Measurements from ENCODE around the gene ADAMTS15. TPM values are rescaled to one million over a fixed set of nuclear protein-coding genes. Genes with fewer than 3 reads are reported as not detected.

The ADAMTS15 gene
- total and polyA plus RNA-seq, 10 of the 15 experiments (the other 5 are each of a cell fraction or from before 2014, with no cell fraction given): not detected

DNA sequence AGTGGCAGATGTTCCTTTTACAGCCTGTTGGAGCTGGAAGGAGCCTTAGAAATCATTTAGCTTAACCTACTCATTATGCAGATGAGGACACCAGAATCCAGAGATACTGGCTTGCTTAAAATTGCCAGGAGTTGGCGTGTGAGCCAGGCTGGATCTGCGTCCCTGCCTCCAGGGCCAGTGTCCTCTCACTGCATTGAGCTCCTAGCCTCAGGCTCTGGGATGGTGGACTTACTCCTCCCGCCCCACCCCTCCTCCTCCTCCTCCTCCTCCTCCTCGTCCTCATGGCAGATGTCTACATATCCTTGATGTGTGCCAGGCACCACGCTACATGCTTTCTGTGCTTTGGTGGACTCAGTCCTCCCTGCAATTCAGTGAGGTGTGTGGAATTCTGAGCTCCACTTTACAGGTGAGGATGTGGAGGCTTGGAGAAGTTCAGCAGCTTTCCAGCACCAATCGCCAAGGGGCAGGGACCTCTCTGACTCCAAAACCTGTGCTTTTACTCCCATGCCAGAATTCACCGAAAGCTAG lies 24.1 kb downstream of the ADAMTS15 start (continued):
- no peak for TF ChIP-seq CEBPB (IDR thresholded peaks at IDR 0.05; ENCODE audit: borderline replicate concordance in 1 of 2, low read depth in 2 of 2, low read length in 2 of 2)
- TF ChIP-seq NFXL1 (IDR thresholded peaks at IDR 0.05; ENCODE audit: borderline replicate concordance): no peak
- TF ChIP-seq JUND (IDR thresholded peaks at IDR 0.05; ENCODE audit: low read depth, low read length): no peak

DNA sequence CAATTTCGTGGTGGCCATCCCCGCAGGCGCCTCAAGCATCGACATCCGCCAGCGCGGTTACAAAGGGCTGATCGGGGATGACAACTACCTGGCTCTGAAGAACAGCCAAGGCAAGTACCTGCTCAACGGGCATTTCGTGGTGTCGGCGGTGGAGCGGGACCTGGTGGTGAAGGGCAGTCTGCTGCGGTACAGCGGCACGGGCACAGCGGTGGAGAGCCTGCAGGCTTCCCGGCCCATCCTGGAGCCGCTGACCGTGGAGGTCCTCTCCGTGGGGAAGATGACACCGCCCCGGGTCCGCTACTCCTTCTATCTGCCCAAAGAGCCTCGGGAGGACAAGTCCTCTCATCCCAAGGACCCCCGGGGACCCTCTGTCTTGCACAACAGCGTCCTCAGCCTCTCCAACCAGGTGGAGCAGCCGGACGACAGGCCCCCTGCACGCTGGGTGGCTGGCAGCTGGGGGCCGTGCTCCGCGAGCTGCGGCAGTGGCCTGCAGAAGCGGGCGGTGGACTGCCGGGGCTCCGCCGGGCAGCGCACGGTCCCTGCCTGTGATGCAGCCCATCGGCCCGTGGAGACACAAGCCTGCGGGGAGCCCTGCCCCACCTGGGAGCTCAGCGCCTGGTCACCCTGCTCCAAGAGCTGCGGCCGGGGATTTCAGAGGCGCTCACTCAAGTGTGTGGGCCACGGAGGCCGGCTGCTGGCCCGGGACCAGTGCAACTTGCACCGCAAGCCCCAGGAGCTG lies 24.8 kb downstream of the ADAMTS15 start:
- BruUV-seq (replicated peaks): no TSS peak
- intact Hi-C loops (cut with micrococcal nuclease; ENCODE audit: unreplicated experiment) (no loop called here), in situ Hi-C loops (cut with MboI) (no loop called here)
- no peak overlapping the region for H2AFZ ChIP-seq (ENCODE audit: control insufficient read depth, low read depth, low read length)
- 64% methylated on average over 51 of the region's 52 CpGs for WGBS (ENCODE audit: insufficient coverage, insufficient replicate concordance, low lambda C conversion rate, missing lambda C conversion rate)
- 0 out of 4 replicates have a peak, but pooled peaks cover 0 to 2% of the 10 kb centered on the region in 2 experiments for H3K27me3 ChIP-seq (replicated peaks in 1 of 2; ENCODE audit: control insufficient read depth in 2 of 2, insufficient read depth in 2 of 2, low read length in 1 of 2)
- no peaks in the 10 kb centered on the region for H3K4me1 ChIP-seq (ENCODE audit: control insufficient read depth, insufficient read depth, low read length)
- H3K79me2 ChIP-seq (ENCODE audit: control insufficient read depth, insufficient read depth, low read length): no peaks in the 10 kb centered on the region
- FAIRE-seq (no peak), ATAC-seq (no peak), DNase-seq (ENCODE audit: low read depth, low spot score) (no peak)
- no peak overlapping the region for H3K4me3 ChIP-seq
- ChIA-PET RAD21 (ENCODE audit: unreplicated experiment) (no interaction called here), POLR2A (no interaction called here), SMC1A (ENCODE audit: uncharacterized antibody, unreplicated experiment) (no interaction called here), CTCF (no interaction called here)
- no peak for TF ChIP-seq HCFC1 (IDR thresholded peaks at IDR 0.05; ENCODE audit: low read length)
- TF ChIP-seq STAT3 (IDR thresholded peaks at IDR 0.05; ENCODE audit: low read depth, low read length): no peak
- TF ChIP-seq NFIC (IDR thresholded peaks at IDR 0.05; ENCODE audit: low read depth, low read length): no peak
- TF ChIP-seq CREM (IDR thresholded peaks at IDR 0.05; ENCODE audit: low read depth): no peak
- no peak for TF ChIP-seq SMC3 (IDR thresholded peaks at IDR 0.05; ENCODE audit: borderline replicate concordance, low read length)
- TF ChIP-seq, protein P1, sequence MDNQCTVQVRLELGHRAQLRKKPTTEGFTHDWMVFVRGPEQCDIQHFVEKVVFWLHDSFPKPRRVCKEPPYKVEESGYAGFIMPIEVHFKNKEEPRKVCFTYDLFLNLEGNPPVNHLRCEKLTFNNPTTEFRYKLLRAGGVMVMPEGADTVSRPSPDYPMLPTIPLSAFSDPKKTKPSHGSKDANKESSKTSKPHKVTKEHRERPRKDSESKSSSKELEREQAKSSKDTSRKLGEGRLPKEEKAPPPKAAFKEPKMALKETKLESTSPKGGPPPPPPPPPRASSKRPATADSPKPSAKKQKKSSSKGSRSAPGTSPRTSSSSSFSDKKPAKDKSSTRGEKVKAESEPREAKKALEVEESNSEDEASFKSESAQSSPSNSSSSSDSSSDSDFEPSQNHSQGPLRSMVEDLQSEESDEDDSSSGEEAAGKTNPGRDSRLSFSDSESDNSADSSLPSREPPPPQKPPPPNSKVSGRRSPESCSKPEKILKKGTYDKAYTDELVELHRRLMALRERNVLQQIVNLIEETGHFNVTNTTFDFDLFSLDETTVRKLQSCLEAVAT (IDR thresholded peaks at IDR 0.05): no peak
- TF ChIP-seq RCOR1 (conservative IDR thresholded peaks at IDR 0.05; ENCODE audit: low read depth, low read length): no peak
- no peak for TF ChIP-seq BHLHE40 (IDR thresholded peaks at IDR 0.05; ENCODE audit: borderline replicate concordance in 1 of 2, low read depth in 2 of 2, low read length in 1 of 2)
- TF ChIP-seq BMI1 (IDR thresholded peaks at IDR 0.05; ENCODE audit: borderline replicate concordance): no peak
- no peak for TF ChIP-seq RBBP5 (conservative IDR thresholded peaks at IDR 0.05)
- no peak for TF ChIP-seq ATF3 (IDR thresholded peaks at IDR 0.05; ENCODE audit: borderline replicate concordance, extremely low read depth, low read depth, low read length)
- TF ChIP-seq, protein P2, sequence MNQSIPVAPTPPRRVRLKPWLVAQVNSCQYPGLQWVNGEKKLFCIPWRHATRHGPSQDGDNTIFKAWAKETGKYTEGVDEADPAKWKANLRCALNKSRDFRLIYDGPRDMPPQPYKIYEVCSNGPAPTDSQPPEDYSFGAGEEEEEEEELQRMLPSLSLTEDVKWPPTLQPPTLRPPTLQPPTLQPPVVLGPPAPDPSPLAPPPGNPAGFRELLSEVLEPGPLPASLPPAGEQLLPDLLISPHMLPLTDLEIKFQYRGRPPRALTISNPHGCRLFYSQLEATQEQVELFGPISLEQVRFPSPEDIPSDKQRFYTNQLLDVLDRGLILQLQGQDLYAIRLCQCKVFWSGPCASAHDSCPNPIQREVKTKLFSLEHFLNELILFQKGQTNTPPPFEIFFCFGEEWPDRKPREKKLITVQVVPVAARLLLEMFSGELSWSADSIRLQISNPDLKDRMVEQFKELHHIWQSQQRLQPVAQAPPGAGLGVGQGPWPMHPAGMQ (IDR thresholded peaks at IDR 0.05; ENCODE audit: borderline replicate concordance): no peak
- no peak for TF ChIP-seq MEF2A (IDR thresholded peaks at IDR 0.05; ENCODE audit: insufficient read depth, low read depth, low read length)
- no peak for TF ChIP-seq NFXL1 (IDR thresholded peaks at IDR 0.05; ENCODE audit: borderline replicate concordance)
- no peak for TF ChIP-seq CBFB (IDR thresholded peaks at IDR 0.05; ENCODE audit: low read depth)
- TF ChIP-seq TCF3 (IDR thresholded peaks at IDR 0.05; ENCODE audit: borderline replicate concordance, insufficient read depth, low read depth, low read length): no peak
- H4K20me1 ChIP-seq (ENCODE audit: control insufficient read depth, insufficient read depth): no peaks in the 10 kb centered on the region
- H3K27ac ChIP-seq (ENCODE audit: control insufficient read depth, insufficient read depth): no peak overlapping the region
- H3K4me2 ChIP-seq (ENCODE audit: control insufficient read depth, insufficient read depth): no peak overlapping the region
- no peak overlapping the region for H3K9ac ChIP-seq (ENCODE audit: control insufficient read depth, insufficient read depth, low read length)
- H3K36me3 ChIP-seq (ENCODE audit: control insufficient read depth in 2 of 2, insufficient read depth in 2 of 2, low read length in 1 of 2): no peaks in the 10 kb centered on the region
- H3K9me3 ChIP-seq (replicated peaks; ENCODE audit: control insufficient read depth, insufficient read depth, low read length): no peaks in the 10 kb centered on the region
